GM18526 (cell line): ENCODE data around the gene GM2A.

ENCODE experiments used
- POLR2A ChIP-seq: IDR thresholded peaks from 3 replicates; pipeline ENCODE4 v1.6.1; 2011; ENCODE audit not compliant: insufficient read length; ENCODE audit errors: extremely low read depth

Gene GM2A

GRCh38 chr5:151239237-151239861, 13.6 kb upstream of the GM2A start:
- no peak for TF ChIP-seq POLR2A

DNA sequence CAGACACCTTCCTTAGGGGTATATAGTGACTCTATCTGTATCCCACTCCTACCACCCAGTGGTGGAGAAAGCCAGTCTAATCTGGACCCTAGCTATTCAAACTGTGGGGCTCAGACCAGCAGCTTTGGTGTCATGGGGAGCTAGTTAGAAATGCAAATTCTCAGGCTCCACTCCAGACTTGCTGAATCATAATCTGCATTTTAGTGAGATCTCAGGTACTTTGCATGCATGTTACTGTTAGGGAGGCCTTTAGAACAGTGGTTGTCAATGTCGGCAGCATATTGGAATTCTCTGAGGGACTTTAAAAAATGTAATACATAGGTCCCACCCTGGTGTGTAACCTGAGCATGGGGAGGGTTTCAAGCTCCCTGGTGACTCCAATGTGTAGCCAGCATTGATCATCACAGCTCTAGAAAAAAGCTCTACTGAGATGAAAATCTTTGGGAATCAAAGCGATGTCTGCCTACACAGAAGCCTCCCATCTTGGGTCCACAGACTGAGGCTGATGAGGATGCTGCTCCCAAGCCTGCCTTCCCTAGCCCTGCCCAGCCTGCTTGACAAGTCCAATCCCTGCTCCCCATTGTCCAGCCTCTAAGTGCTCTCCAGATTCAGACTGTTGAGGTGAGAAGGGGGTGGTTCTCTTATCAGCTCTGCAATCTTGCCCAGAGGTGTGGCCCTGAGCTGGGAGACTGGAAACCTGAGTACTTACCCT, 11.9 kb upstream of the GM2A start:
- TF ChIP-seq POLR2A: no peak

- TF ChIP-seq POLR2A: no peak
Measured at GRCh38 chr5:151243127-151243526, 9.9 kb upstream of the GM2A start.

GRCh38 chr5:151243564-151243963, 9.4 kb upstream of the GM2A start:
- no peak for TF ChIP-seq POLR2A

DNA sequence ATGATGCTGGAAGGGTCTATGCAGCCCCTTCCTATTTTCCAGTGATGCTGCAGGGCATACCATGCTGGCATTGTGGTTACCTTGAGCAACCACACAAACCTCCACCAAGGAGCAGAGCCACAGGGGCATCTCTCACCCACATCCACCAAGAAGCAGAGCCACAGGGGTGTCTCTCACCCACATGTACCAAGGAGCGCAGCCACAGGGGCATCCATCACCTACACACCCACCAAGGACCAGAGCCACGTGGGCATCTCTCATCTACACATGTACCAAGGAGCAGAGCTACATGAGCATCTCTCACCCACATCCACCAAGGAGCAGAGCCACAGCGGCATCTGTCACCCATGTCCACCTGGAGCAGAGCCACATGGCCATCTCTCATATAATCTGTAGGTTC, 8.8 kb upstream of the GM2A start:
- TF ChIP-seq POLR2A: no peak

DNA sequence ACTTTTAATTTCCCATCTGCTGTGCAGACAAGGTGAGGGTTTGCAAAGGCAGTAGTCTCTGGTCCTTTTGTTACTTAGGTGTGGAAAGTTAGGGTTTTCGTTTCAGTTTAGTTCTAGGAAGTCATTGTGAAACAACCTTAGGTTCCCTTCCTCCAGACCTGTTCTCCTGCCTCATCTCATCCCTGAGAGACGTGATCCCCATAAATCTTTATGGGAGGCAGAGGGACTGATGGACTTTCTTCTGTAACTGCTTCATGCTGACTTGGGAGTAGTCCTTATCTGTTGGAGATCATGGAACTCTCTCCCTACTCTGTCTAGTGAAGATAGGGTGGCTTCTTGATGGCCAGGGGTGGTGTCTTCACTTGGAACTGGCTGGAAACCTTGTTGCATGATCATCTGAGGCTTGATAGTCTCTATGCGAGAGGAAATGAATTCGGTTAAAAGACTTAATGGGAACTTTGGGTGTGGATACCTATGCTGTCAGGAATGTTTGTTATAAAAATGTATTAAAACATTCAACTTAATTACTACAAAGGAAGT, 7.2 kb upstream of the GM2A start:
- TF ChIP-seq POLR2A: no peak

- TF ChIP-seq POLR2A: no peak
Measured at GRCh38 chr5:151248651-151249050, 4.3 kb upstream of the GM2A start.

GRCh38 chr5:151249281-151249680, 3.7 kb upstream of the GM2A start:
- no peak for TF ChIP-seq POLR2A

DNA sequence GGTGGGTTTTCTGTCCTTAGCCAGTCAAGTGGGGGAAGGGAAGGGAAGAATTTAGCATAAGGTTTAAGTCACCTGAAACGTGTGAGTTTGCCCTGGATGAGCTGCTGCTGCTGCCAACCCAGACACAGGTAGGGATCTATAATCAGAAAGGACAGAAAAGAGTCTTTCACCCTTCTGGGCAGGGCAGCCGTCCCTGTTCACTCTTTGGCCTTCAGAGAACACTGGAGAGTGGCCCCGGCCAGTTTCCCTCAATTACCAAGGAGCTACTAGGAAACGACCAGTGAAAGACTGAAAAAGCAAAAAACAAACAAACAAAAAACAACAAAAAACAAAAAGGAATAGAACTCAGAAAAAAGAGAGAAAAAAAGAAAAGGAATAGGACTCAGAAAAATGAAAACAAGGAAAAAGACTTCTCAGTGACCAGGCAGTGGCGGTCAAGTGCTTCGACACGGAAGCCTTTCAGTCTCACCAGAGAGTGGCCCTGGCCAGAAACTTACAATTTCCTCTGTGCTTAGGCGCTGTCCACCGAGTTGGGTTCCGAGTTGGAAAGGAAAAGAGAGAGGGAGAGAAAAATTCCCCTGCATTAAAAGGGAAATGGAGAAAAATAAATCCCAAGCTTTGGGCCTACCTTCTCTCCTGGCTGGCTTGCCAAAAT, 2.5 kb upstream of the GM2A start:
- TF ChIP-seq POLR2A: no peak

- TF ChIP-seq POLR2A: no peak
Measured at GRCh38 chr5:151251001-151251551, 1.9 kb upstream of the GM2A start.

DNA sequence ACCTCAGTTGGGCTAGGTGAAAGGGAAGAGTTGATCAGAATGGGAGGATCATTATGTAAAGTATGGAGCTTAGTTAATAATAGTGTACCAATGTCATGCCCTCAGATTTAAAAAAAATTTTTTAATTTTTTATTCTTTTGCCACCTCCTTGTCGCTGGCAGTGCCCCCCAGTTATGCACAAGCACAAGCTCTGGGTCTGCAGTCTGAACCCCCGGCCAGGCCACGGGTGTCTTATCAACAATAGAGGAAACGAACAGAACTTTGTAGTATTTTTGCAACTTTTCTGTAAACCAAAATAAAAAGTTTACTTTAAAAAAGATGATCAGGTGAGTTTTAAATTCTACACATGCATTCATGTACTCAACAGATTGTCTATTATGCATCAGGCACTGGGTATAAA, 1.4 kb upstream of the GM2A start:
- no peak for TF ChIP-seq POLR2A

GRCh38 chr5:151253605-151253950, 593 bp downstream of the GM2A start:
- no peak for TF ChIP-seq POLR2A

DNA sequence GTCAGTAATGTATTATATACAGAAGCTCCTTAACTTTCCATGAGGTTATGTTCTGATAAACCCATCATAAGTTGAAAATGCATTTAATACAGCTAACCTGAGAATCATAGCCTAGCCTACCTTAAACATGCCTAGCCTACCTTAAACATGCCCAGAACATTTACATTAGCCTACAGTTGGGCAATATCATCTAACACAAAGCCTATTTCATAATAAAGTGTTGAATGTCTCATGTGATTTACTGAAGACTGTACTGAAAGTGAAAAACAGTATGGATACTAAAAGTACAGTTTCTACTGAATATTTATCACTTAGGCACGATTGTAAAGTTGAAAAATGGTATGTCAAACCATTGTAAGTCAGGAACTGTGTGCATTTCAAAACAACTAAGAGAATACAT, 1.6 kb downstream of the GM2A start:
- TF ChIP-seq POLR2A: no peak

GRCh38 chr5:151255621-151256286, 2.8 kb downstream of the GM2A start:
- no peak for TF ChIP-seq POLR2A

DNA sequence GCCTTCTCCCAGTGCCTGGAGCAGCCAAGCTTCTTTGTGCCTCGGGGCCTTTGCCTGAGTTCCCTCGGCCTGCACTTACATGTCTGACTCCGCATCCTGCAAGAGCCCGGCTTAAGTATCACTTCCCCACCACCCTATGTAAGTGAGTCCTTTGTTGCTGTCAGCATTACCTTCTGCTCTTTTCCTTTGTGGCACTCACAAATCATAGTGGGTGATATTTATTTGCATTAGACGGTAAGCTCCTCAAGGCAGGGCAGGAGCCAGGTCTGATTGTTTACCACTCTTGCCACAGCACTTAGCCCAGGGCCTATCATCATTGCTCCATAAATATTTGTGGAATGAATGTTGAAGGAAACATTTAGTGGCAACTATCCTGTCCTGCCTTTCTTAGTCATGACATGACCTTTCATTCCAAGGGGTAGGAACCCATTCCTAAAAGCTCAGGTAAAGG, 4.8 kb downstream of the GM2A start:
- peak; percentile 23 for TF ChIP-seq POLR2A
